ENCODE data around the gene CELSR1. TPM values are rescaled to one million over a fixed set of nuclear protein-coding genes. Genes with fewer than 3 reads are reported as not detected.

The CELSR1 gene
- total and polyA plus RNA-seq, 2 of the 13 experiments (the other 11 are each of a cell fraction or from before 2014, with no cell fraction given): 0.78 to 1.8 TPM

GRCh38 chr22:46528121-46528610 lies 9.3 kb downstream of the CELSR1 start (continued):
- TF ChIP-seq SIX4 (CRISPR knock-in tag; IDR thresholded peaks at IDR 0.05) (no peak), HOXD1 (CRISPR knock-in tag; IDR thresholded peaks at IDR 0.05) (peak; percentile 62; the same call in 1 of the 2 replicates), THAP8 (CRISPR knock-in tag; IDR thresholded peaks at IDR 0.05; ENCODE audit: borderline replicate concordance) (no peak), LCORL (IDR thresholded peaks at IDR 0.05) (no peak; the same call in 1 of the 2 replicates), LCORL (CRISPR knock-in tag; IDR thresholded peaks at IDR 0.05) (peak; percentile 75), GLI4 (CRISPR knock-in tag; IDR thresholded peaks at IDR 0.05; ENCODE audit: borderline replicate concordance) (no peak), ZNF556 (CRISPR knock-in tag; IDR thresholded peaks at IDR 0.05; ENCODE audit: borderline replicate concordance) (no peak), FOXO1 (CRISPR knock-in tag; IDR thresholded peaks at IDR 0.05) (peak; percentile 54; the same call in 1 of the 2 replicates), CEBPG (CRISPR knock-in tag; IDR thresholded peaks at IDR 0.05) (peak; percentile 92)
- TF ChIP-seq, protein P1, sequence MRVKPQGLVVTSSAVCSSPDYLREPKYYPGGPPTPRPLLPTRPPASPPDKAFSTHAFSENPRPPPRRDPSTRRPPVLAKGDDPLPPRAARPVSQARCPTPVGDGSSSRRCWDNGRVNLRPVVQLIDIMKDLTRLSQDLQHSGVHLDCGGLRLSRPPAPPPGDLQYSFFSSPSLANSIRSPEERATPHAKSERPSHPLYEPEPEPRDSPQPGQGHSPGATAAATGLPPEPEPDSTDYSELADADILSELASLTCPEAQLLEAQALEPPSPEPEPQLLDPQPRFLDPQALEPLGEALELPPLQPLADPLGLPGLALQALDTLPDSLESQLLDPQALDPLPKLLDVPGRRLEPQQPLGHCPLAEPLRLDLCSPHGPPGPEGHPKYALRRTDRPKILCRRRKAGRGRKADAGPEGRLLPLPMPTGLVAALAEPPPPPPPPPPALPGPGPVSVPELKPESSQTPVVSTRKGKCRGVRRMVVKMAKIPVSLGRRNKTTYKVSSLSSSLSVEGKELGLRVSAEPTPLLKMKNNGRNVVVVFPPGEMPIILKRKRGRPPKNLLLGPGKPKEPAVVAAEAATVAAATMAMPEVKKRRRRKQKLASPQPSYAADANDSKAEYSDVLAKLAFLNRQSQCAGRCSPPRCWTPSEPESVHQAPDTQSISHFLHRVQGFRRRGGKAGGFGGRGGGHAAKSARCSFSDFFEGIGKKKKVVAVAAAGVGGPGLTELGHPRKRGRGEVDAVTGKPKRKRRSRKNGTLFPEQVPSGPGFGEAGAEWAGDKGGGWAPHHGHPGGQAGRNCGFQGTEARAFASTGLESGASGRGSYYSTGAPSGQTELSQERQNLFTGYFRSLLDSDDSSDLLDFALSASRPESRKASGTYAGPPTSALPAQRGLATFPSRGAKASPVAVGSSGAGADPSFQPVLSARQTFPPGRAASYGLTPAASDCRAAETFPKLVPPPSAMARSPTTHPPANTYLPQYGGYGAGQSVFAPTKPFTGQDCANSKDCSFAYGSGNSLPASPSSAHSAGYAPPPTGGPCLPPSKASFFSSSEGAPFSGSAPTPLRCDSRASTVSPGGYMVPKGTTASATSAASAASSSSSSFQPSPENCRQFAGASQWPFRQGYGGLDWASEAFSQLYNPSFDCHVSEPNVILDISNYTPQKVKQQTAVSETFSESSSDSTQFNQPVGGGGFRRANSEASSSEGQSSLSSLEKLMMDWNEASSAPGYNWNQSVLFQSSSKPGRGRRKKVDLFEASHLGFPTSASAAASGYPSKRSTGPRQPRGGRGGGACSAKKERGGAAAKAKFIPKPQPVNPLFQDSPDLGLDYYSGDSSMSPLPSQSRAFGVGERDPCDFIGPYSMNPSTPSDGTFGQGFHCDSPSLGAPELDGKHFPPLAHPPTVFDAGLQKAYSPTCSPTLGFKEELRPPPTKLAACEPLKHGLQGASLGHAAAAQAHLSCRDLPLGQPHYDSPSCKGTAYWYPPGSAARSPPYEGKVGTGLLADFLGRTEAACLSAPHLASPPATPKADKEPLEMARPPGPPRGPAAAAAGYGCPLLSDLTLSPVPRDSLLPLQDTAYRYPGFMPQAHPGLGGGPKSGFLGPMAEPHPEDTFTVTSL (CRISPR knock-in tag; IDR thresholded peaks at IDR 0.05; ENCODE audit: borderline replicate concordance): peak; percentile 63; the same call in 1 of the 2 replicates
- TF ChIP-seq, protein P2, sequence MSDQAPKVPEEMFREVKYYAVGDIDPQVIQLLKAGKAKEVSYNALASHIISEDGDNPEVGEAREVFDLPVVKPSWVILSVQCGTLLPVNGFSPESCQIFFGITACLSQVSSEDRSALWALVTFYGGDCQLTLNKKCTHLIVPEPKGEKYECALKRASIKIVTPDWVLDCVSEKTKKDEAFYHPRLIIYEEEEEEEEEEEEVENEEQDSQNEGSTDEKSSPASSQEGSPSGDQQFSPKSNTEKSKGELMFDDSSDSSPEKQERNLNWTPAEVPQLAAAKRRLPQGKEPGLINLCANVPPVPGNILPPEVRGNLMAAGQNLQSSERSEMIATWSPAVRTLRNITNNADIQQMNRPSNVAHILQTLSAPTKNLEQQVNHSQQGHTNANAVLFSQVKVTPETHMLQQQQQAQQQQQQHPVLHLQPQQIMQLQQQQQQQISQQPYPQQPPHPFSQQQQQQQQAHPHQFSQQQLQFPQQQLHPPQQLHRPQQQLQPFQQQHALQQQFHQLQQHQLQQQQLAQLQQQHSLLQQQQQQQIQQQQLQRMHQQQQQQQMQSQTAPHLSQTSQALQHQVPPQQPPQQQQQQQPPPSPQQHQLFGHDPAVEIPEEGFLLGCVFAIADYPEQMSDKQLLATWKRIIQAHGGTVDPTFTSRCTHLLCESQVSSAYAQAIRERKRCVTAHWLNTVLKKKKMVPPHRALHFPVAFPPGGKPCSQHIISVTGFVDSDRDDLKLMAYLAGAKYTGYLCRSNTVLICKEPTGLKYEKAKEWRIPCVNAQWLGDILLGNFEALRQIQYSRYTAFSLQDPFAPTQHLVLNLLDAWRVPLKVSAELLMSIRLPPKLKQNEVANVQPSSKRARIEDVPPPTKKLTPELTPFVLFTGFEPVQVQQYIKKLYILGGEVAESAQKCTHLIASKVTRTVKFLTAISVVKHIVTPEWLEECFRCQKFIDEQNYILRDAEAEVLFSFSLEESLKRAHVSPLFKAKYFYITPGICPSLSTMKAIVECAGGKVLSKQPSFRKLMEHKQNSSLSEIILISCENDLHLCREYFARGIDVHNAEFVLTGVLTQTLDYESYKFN (CRISPR knock-in tag; conservative IDR thresholded peaks at IDR 0.05): peak; percentile 68
- TF ChIP-seq, protein P3, sequence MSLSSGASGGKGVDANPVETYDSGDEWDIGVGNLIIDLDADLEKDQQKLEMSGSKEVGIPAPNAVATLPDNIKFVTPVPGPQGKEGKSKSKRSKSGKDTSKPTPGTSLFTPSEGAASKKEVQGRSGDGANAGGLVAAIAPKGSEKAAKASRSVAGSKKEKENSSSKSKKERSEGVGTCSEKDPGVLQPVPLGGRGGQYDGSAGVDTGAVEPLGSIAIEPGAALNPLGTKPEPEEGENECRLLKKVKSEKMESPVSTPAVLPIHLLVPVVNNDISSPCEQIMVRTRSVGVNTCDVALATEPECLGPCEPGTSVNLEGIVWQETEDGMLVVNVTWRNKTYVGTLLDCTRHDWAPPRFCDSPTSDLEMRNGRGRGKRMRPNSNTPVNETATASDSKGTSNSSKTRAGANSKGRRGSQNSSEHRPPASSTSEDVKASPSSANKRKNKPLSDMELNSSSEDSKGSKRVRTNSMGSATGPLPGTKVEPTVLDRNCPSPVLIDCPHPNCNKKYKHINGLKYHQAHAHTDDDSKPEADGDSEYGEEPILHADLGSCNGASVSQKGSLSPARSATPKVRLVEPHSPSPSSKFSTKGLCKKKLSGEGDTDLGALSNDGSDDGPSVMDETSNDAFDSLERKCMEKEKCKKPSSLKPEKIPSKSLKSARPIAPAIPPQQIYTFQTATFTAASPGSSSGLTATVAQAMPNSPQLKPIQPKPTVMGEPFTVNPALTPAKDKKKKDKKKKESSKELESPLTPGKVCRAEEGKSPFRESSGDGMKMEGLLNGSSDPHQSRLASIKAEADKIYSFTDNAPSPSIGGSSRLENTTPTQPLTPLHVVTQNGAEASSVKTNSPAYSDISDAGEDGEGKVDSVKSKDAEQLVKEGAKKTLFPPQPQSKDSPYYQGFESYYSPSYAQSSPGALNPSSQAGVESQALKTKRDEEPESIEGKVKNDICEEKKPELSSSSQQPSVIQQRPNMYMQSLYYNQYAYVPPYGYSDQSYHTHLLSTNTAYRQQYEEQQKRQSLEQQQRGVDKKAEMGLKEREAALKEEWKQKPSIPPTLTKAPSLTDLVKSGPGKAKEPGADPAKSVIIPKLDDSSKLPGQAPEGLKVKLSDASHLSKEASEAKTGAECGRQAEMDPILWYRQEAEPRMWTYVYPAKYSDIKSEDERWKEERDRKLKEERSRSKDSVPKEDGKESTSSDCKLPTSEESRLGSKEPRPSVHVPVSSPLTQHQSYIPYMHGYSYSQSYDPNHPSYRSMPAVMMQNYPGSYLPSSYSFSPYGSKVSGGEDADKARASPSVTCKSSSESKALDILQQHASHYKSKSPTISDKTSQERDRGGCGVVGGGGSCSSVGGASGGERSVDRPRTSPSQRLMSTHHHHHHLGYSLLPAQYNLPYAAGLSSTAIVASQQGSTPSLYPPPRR (CRISPR knock-in tag; IDR thresholded peaks at IDR 0.05; ENCODE audit: borderline replicate concordance): peak; percentile 85; the same call in 1 of the 2 replicates
- TF ChIP-seq, protein P4, sequence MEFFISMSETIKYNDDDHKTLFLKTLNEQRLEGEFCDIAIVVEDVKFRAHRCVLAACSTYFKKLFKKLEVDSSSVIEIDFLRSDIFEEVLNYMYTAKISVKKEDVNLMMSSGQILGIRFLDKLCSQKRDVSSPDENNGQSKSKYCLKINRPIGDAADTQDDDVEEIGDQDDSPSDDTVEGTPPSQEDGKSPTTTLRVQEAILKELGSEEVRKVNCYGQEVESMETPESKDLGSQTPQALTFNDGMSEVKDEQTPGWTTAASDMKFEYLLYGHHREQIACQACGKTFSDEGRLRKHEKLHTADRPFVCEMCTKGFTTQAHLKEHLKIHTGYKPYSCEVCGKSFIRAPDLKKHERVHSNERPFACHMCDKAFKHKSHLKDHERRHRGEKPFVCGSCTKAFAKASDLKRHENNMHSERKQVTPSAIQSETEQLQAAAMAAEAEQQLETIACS (CRISPR knock-in tag; IDR thresholded peaks at IDR 0.05): 0 out of 2 replicates have a peak, but pooled peaks have one; percentile 14
